Nephron (organoid): ENCODE data around the gene SH2D7.

ENCODE experiments used
- H3K27ac Mint-ChIP-seq, 3 experiments: 2 replicates each; pipeline ENCODE4 v1.8.0; 2020; ENCODE audit warnings: mixed read lengths in 3 of 3, mild to moderate bottlenecking in 2 of 3, moderate library complexity in 1 of 3
- H3K27me3 Mint-ChIP-seq: 2 replicates; pipeline ENCODE4 v1.8.0; 2021; ENCODE audit warnings: low read depth, mild to moderate bottlenecking, moderate library complexity, mixed read lengths
- H3K36me3 Mint-ChIP-seq: 2 replicates; pipeline ENCODE4 v1.8.0; 2020; ENCODE audit warnings: low read depth, mixed read lengths
- H3K4me1 Mint-ChIP-seq: 2 replicates; pipeline ENCODE4 v1.8.0; 2020; ENCODE audit warnings: mixed read lengths
- H3K4me3 Mint-ChIP-seq, 3 experiments: 2 replicates each; pipeline ENCODE4 v1.8.0; 2020; ENCODE audit warnings: mild to moderate bottlenecking in 3 of 3, mixed read lengths in 3 of 3, moderate library complexity in 2 of 3
- H3K9me3 Mint-ChIP-seq: 2 replicates; pipeline ENCODE4 v1.8.0; 2020; ENCODE audit warnings: mixed read lengths
- CTCF ChIP-seq, 3 experiments: fragments of 200-600 bp; sonication (generic); IDR thresholded peaks; one replicate each; pipeline ENCODE4 v1.5.0; 2021; ENCODE audit warnings: antibody characterized with exemption in 3 of 3; ENCODE audit not compliant: unreplicated experiment in 3 of 3

The SH2D7 gene

GRCh38 chr15:78103406-78104118, 11.2 kb downstream of the SH2D7 start:
- TF ChIP-seq CTCF (IDR thresholded peaks at IDR 0.05; ENCODE audit: unreplicated experiment in 3 of 3): no peak
- Mint-ChIP-seq H3K27ac (peak overlapping the region in 1 of 3 experiments; percentile 0), H3K9me3 (no peaks in the 10 kb centered on the region), H3K4me1 (peaks cover 8% of the 10 kb centered on the region), H3K36me3 (no peaks in the 10 kb centered on the region), H3K27me3 (no peaks in the 10 kb centered on the region), H3K4me3 (no peak overlapping the region)

DNA sequence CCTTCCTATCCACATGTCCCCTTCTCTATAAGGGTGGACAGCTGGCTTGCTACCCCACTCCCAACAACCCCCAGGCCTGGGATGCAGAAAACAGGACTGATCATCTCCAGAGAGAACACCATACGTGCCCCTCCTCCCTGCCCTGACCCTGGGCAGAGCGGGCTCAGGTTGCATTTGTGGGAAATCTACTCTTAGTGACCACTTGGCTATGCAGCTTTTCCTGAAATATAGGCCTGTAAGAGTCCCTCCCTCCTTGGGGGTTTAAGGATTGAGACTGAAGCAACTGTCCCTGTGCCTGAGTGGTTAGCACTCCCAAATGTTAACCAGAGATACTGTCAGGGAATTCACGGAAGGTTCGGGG, 11.7 kb downstream of the SH2D7 start:
- Mint-ChIP-seq H3K9me3 (no peaks in the 10 kb centered on the region), H3K27me3 (no peaks in the 10 kb centered on the region), H3K27ac (peak overlapping the region in 1 of 3 experiments; percentile 0), H3K4me1 (peaks cover 8% of the 10 kb centered on the region), H3K36me3 (no peaks in the 10 kb centered on the region), H3K4me3 (no peak overlapping the region)
- no peak for TF ChIP-seq CTCF (IDR thresholded peaks at IDR 0.05; ENCODE audit: unreplicated experiment in 3 of 3)

DNA sequence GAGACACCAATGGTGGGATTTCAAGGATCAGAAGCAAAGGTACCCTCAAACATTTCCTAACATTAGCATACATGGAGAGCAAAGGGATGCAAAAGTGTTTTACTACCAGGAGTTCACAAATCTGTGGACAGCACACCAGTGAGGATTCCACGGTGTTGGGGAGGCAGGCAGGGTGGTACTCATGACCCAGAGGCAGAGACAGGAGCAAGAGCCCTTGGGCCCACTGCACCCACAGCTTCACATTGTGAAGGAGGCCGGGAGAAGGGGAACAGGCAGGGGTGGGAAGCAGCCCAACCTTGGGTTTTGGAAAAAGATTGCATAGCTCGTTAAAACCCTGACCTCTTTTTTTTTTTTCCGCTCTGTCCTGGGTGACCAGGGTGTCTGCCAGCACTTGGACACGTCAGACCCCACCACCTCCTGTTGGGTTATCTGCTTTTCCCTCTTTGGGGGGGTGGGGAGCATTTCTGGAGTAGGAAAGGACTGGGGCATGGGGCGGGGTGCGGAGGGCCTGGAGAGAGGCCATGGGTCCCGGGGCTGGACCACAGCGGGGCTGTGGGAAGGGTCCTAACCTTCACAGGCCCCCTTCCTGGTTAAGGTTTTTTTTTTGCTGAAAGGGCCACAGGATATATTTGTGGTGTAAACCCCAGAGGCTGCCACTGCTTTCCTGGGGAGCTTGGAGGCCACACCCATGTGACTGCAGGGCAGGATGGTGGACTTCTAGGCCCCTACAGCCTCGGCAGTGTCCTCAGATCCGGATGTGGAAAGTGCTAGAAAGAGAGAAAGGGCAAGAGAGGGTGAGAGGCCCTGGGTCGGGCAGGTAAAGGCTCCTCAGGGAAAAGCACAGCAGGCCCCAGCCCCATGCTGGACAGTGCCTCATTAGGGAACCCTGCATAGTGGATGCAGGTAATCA, 12.5 kb downstream of the SH2D7 start:
- H3K36me3 Mint-ChIP-seq: no peaks in the 10 kb centered on the region
- no peaks in the 10 kb centered on the region for H3K27me3 Mint-ChIP-seq
- no peaks in the 10 kb centered on the region for H3K9me3 Mint-ChIP-seq
- TF ChIP-seq CTCF (IDR thresholded peaks at IDR 0.05; ENCODE audit: unreplicated experiment in 3 of 3): no peak
- peaks cover 8% of the 10 kb centered on the region for H3K4me1 Mint-ChIP-seq
- H3K27ac Mint-ChIP-seq: peak overlapping the region in 1 of 3 experiments; percentile 0
- H3K4me3 Mint-ChIP-seq: no peak overlapping the region

GRCh38 chr15:78105476-78106241, 13.3 kb downstream of the SH2D7 start:
- Mint-ChIP-seq H3K36me3 (no peaks in the 10 kb centered on the region), H3K9me3 (no peaks in the 10 kb centered on the region), H3K27me3 (no peaks in the 10 kb centered on the region), H3K4me3 (no peak overlapping the region), H3K27ac (peak overlapping the region in 1 of 3 experiments; percentile 54), H3K4me1 (peaks cover 8% of the 10 kb centered on the region)
- TF ChIP-seq CTCF (IDR thresholded peaks at IDR 0.05; ENCODE audit: unreplicated experiment in 3 of 3): no peak

- no peaks in the 10 kb centered on the region for H3K27me3 Mint-ChIP-seq
- peaks cover 8% of the 10 kb centered on the region for H3K4me1 Mint-ChIP-seq
- no peak overlapping the region for H3K27ac Mint-ChIP-seq
- no peak overlapping the region for H3K4me3 Mint-ChIP-seq
- no peaks in the 10 kb centered on the region for H3K9me3 Mint-ChIP-seq
- no peak for TF ChIP-seq CTCF (IDR thresholded peaks at IDR 0.05; ENCODE audit: unreplicated experiment in 3 of 3)
- no peaks in the 10 kb centered on the region for H3K36me3 Mint-ChIP-seq
These were observed 15.1 kb downstream of the SH2D7 start for GRCh38 chr15:78107471-78107870.
